ENCODE results near the gene ABI3BP. TPM values are rescaled to one million over a fixed set of nuclear protein-coding genes. Genes with fewer than 3 reads are reported as not detected.

ABI3BP gene
- total RNA-seq, 4 donors from 2014 or later = 18.2 to 77.0 (median 29.4) TPM

DNA sequence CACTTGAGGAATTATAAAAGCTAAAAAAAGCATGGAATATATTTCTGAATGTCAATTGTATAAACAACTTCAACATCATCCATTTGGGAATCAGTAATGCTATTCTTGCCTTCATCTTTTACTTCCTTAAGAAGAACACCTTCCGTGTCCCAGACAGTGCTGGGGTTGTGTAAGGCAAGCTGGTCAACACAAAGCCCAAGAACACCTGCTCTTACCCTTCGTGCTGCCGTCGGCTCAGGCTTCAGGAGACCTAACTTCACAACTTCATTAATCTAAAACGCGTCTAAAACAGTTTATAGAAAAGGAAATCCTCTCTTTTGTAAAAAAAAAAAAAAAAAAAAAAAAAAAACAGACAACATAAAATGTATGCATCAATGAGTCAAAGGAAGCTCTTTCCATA lies 81.3 kb downstream of the ABI3BP start:
- H3K4me1 ChIP-seq = no peaks in the 10 kb centered on the region
- TF ChIP-seq, protein P1, sequence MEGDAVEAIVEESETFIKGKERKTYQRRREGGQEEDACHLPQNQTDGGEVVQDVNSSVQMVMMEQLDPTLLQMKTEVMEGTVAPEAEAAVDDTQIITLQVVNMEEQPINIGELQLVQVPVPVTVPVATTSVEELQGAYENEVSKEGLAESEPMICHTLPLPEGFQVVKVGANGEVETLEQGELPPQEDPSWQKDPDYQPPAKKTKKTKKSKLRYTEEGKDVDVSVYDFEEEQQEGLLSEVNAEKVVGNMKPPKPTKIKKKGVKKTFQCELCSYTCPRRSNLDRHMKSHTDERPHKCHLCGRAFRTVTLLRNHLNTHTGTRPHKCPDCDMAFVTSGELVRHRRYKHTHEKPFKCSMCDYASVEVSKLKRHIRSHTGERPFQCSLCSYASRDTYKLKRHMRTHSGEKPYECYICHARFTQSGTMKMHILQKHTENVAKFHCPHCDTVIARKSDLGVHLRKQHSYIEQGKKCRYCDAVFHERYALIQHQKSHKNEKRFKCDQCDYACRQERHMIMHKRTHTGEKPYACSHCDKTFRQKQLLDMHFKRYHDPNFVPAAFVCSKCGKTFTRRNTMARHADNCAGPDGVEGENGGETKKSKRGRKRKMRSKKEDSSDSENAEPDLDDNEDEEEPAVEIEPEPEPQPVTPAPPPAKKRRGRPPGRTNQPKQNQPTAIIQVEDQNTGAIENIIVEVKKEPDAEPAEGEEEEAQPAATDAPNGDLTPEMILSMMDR (IDR thresholded peaks at IDR 0.05) = no peak
- no peak for TF ChIP-seq POLR2A (IDR thresholded peaks at IDR 0.05)
- H3K9me3 ChIP-seq = no peaks in the 10 kb centered on the region
- H3K36me3 ChIP-seq = no peaks in the 10 kb centered on the region
- no peaks in the 10 kb centered on the region for H3K27me3 ChIP-seq
- no peak overlapping the region for H3K4me3 ChIP-seq
- H3K27ac ChIP-seq = no peak overlapping the region
- DNase-seq = no peak

DNA sequence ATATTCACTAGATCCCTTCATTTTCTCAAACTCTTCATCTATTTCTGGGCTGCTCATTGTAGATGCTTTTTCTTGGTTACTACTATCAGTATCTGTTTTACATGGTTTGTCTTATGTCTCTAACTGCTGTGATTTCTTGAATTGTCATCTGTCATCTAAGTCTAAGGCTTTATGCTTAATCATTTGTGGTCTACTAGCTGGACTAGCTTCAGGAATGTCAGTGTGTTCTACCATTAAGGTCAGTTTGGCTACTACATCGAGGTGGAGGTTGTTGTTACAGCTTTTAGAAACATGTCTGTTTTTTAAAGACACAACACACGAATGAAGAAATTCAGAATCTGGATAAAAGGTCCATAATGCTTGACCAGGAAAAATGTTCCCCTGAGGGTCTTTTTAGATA lies 82.2 kb downstream of the ABI3BP start:
- no peaks in the 10 kb centered on the region for H3K27me3 ChIP-seq
- H3K36me3 ChIP-seq = no peaks in the 10 kb centered on the region
- H3K27ac ChIP-seq = no peak overlapping the region
- no peaks in the 10 kb centered on the region for H3K9me3 ChIP-seq
- DNase-seq = no peak
- H3K4me3 ChIP-seq = no peak overlapping the region
- no peaks in the 10 kb centered on the region for H3K4me1 ChIP-seq
- TF ChIP-seq, protein P1 (IDR thresholded peaks at IDR 0.05) = no peak
- no peak for TF ChIP-seq POLR2A (IDR thresholded peaks at IDR 0.05)

DNA sequence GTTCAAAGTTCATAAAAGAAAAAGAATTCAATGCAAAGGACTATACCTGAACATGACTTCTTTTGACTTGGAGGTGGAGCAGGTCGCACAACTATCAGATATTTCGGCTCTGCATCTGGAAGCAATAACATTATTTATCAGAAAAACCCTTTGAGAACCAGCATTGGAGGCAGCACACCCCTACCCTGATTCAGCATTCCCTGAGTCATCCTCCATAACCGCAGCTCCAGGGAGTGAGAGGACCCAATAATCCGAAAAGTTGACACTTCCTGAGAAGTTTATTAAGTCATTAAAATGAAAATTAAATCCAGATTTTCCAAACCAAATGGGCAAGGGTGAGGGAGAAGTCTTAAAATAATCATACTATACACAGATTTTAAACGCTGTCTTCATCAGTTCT lies 90.6 kb downstream of the ABI3BP start:
- Histone ChIP-seq H3K27ac (no peak overlapping the region), H3K4me1 (no peaks in the 10 kb centered on the region), H3K27me3 (no peaks in the 10 kb centered on the region), H3K4me3 (no peak overlapping the region), H3K9me3 (no peaks in the 10 kb centered on the region), H3K36me3 (no peaks in the 10 kb centered on the region)
- DNase-seq = no peak
- TF ChIP-seq, protein P1 (IDR thresholded peaks at IDR 0.05) = no peak
- TF ChIP-seq POLR2A (IDR thresholded peaks at IDR 0.05) = no peak

DNA sequence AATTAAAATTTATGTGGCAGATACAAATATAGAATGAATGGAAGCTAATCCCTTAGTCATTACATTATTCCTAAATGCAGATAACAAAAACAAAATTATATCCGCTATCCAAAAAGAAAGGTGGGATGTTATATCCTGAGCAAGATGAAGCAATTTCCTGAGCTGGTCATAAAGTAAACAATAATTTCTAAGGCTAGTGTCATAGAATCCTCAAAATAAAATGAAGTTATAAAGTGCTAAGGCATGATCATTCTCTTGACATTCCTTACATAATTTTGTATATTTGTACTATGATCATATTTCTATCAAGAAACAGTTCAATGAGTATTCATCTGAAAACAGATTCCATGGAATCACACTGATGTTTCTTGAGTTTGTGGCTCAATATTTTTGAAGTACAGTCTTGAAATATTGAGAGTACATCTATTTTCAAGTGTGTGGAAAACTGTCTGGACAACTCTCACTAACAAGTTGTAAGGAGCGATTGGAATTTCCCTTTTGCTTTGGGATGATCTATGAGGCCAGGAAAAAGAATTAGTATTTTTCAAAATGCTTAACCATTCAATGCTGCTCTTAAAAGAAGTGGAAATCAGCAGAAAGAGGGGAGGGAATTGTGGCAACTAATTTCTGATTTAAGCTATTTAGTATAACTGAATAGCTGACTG lies 92.4 kb downstream of the ABI3BP start:
- Histone ChIP-seq H3K27ac (no peak overlapping the region), H3K4me3 (no peak overlapping the region), H3K9me3 (no peaks in the 10 kb centered on the region), H3K36me3 (no peaks in the 10 kb centered on the region), H3K27me3 (no peaks in the 10 kb centered on the region), H3K4me1 (no peaks in the 10 kb centered on the region)
- TF ChIP-seq, protein P1 (IDR thresholded peaks at IDR 0.05) = no peak
- TF ChIP-seq POLR2A (IDR thresholded peaks at IDR 0.05) = no peak
- DNase-seq = no peak

DNA sequence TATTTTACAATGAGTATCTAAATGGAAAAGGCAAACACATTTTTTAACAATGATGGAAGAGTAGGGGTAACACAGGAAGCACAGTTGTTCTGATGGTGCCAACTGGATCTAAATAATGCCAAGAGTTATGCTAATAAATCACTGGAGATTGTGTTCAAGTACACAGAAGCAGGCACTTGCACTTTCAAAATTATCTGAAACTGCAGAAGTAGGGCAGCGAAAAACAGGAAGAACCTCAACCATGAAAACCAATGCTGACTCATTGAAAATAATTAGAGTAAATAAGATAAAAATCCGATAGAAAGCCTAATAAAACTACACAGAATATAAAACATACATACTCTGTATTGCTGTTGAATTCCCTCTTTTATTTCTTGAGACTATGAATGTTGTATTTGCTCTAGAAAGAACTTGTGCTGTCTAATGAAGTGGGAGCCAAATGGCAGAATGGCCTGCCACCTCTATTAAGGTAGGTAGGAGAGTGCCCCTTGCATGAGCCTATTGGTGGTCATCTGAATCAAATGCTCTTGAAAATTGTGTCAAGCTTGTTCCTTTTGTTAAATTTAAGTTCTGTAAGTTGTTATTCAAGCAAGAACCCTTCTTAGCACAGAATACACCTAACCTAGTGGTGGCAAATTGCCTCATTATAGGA lies 93.7 kb downstream of the ABI3BP start:
- no peak for TF ChIP-seq POLR2A (IDR thresholded peaks at IDR 0.05)
- TF ChIP-seq, protein P1 (IDR thresholded peaks at IDR 0.05) = no peak
- Histone ChIP-seq H3K36me3 (no peaks in the 10 kb centered on the region), H3K4me1 (no peaks in the 10 kb centered on the region), H3K4me3 (no peak overlapping the region), H3K27me3 (no peaks in the 10 kb centered on the region), H3K9me3 (no peaks in the 10 kb centered on the region), H3K27ac (no peak overlapping the region)
- DNase-seq = no peak

Measured in Peyer's patch (tissue), 4 donors.